DOHH2 (cell line): ENCODE data around the gene ZG16.

Experiments used
- H3F3A ChIP-seq: fragments of 200-600 bp; sonication (generic), shearing (Covaris generic); 2 replicates; pipeline ENCODE4 v1.6.0; 2016; ENCODE audit warnings: antibody characterized with exemption, mild to moderate bottlenecking; ENCODE audit not compliant: control insufficient read depth, insufficient read depth
- H3K27ac ChIP-seq: fragments of 200-600 bp; sonication (generic); 2 replicates; pipeline ENCODE4 v1.5.1; 2014; ENCODE audit warnings: low read depth, mild to moderate bottlenecking, low read length, moderate library complexity
- H3K27me3 ChIP-seq: fragments of 200-600 bp; sonication (generic); 2 replicates; pipeline ENCODE4 v1.6.1; 2014; ENCODE audit warnings: mild to moderate bottlenecking, low read length, mixed read lengths; ENCODE audit not compliant: control insufficient read depth
- H3K36me3 ChIP-seq: fragments of 200-600 bp; sonication (generic); 2 replicates; pipeline ENCODE4 v1.6.1; 2014; ENCODE audit warnings: mild to moderate bottlenecking, low read length, moderate library complexity, mixed read lengths; ENCODE audit not compliant: control insufficient read depth
- H3K4me1 ChIP-seq: fragments of 200-600 bp; sonication (generic); 2 replicates; pipeline ENCODE4 v1.6.1; 2014; ENCODE audit warnings: mild to moderate bottlenecking, low read length, mixed read lengths; ENCODE audit not compliant: control insufficient read depth
- H3K4me2 ChIP-seq: fragments of 200-600 bp; sonication (generic); 2 replicates; pipeline ENCODE4 v1.6.0; 2014; ENCODE audit warnings: mild to moderate bottlenecking, low read length, moderate library complexity
- H3K4me3 ChIP-seq: fragments of 200-600 bp; sonication (generic); 2 replicates; pipeline ENCODE4 v1.5.1; 2014; ENCODE audit warnings: mild to moderate bottlenecking, low read length, mixed read lengths
- H3K79me2 ChIP-seq: fragments of 200-600 bp; sonication (generic); 2 replicates; pipeline ENCODE4 v1.6.1; 2014; ENCODE audit warnings: mild to moderate bottlenecking, low read length, mixed read lengths; ENCODE audit not compliant: control insufficient read depth
- H3K9me2 ChIP-seq: fragments of 200-600 bp; sonication (generic); replicated peaks from 2 replicates; pipeline ENCODE4 v1.6.1; 2014; ENCODE audit warnings: mild to moderate bottlenecking, low read length, mixed read lengths; ENCODE audit not compliant: control insufficient read depth
- H3K9me3 ChIP-seq: fragments of 200-600 bp; sonication (generic); 2 replicates; pipeline ENCODE4 v1.6.1; 2014; ENCODE audit warnings: antibody characterized with exemption, low read length, mixed read lengths; ENCODE audit not compliant: control insufficient read depth, insufficient read depth
- H4K20me1 ChIP-seq: fragments of 200-600 bp; sonication (generic); 2 replicates; pipeline ENCODE4 v1.6.0; 2014; ENCODE audit warnings: low read depth, mild to moderate bottlenecking, antibody characterized with exemption, low read length, moderate library complexity; ENCODE audit not compliant: control insufficient read depth, insufficient read depth
- EZH2phosphoT487 ChIP-seq: fragments of 200-600 bp; sonication (generic); IDR thresholded peaks from 2 replicates; pipeline ENCODE4 v1.6.1; 2017; ENCODE audit warnings: borderline replicate concordance, mild to moderate bottlenecking, antibody characterized with exemption, low read length, moderate library complexity, mixed read lengths
- TF ChIP-seq, protein P1 (sequence below): fragments of 200-600 bp; sonication (generic); IDR thresholded peaks from one replicate; pipeline ENCODE4 v1.5.1; 2014; ENCODE audit warnings: antibody characterized with exemption, mild to moderate bottlenecking, low read depth, low read length; ENCODE audit not compliant: poor library complexity, severe bottlenecking

The ZG16 gene

DNA sequence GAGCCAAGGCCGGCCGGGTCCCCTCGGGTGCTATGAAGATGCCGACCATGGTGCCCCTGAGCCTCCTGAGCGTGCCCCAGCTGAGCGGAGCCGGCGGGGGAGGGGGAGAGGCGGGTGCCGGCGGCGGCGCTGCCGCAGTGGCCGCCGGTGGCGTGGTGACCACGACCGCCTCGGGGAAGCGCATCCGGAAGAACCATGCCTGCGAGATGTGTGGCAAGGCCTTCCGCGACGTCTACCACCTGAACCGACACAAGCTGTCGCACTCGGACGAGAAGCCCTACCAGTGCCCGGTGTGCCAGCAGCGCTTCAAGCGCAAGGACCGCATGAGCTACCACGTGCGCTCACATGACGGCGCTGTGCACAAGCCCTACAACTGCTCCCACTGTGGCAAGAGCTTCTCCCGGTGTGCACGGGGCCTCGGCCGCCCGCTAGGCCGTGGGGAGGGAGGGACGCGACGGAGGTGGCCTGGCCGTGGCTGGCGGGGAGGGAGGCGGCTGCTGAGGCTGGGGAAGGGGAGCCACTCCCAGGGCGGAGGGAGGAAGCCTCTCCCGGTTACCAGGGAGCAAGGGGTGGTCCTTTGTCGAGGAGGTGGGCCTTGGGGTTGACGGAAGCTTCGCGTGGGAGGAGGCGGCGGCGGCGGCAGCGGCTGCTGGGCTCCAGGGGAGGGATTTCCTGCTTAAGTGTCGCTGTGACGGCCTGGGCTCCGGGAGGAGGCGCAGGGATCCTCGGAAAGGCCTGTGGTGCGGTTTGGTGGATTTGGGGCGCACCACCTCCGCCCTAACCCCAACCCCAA, 29.6 kb downstream of the ZG16 start:
- H3K36me3 ChIP-seq = peaks cover 64% of the 10 kb centered on the region
- H3K9me3 ChIP-seq = no peaks in the 10 kb centered on the region
- TF ChIP-seq, protein P1, sequence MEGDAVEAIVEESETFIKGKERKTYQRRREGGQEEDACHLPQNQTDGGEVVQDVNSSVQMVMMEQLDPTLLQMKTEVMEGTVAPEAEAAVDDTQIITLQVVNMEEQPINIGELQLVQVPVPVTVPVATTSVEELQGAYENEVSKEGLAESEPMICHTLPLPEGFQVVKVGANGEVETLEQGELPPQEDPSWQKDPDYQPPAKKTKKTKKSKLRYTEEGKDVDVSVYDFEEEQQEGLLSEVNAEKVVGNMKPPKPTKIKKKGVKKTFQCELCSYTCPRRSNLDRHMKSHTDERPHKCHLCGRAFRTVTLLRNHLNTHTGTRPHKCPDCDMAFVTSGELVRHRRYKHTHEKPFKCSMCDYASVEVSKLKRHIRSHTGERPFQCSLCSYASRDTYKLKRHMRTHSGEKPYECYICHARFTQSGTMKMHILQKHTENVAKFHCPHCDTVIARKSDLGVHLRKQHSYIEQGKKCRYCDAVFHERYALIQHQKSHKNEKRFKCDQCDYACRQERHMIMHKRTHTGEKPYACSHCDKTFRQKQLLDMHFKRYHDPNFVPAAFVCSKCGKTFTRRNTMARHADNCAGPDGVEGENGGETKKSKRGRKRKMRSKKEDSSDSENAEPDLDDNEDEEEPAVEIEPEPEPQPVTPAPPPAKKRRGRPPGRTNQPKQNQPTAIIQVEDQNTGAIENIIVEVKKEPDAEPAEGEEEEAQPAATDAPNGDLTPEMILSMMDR = peak; percentile 56
- no peak for TF ChIP-seq EZH2phosphoT487
- H3K9me2 ChIP-seq = no peaks in the 10 kb centered on the region
- peak overlapping the region; percentile 97 for H3K4me2 ChIP-seq
- peaks cover 70% of the 10 kb centered on the region for H3K4me1 ChIP-seq
- H3K79me2 ChIP-seq = peaks cover 30% of the 10 kb centered on the region
- no peaks in the 10 kb centered on the region for H3K27me3 ChIP-seq
- H4K20me1 ChIP-seq = peaks cover 24% of the 10 kb centered on the region
- H3F3A ChIP-seq = peaks cover 30% of the 10 kb centered on the region
- peak overlapping the region; percentile 89 for H3K27ac ChIP-seq
- H3K4me3 ChIP-seq = peak overlapping the region; percentile 97

- H3K79me2 ChIP-seq = peaks cover 30% of the 10 kb centered on the region
- TF ChIP-seq EZH2phosphoT487 = no peak
- TF ChIP-seq, protein P1 = no peak
- H3K4me2 ChIP-seq = peak overlapping the region; percentile 97
- H3K27me3 ChIP-seq = no peaks in the 10 kb centered on the region
- H3K27ac ChIP-seq = peak overlapping the region; percentile 89
- peaks cover 24% of the 10 kb centered on the region for H4K20me1 ChIP-seq
- H3K9me3 ChIP-seq = no peaks in the 10 kb centered on the region
- H3K9me2 ChIP-seq = no peaks in the 10 kb centered on the region
- H3K4me3 ChIP-seq = peak overlapping the region; percentile 97
- H3K4me1 ChIP-seq = peaks cover 70% of the 10 kb centered on the region
- peaks cover 57% of the 10 kb centered on the region for H3K36me3 ChIP-seq
- H3F3A ChIP-seq = peaks cover 27% of the 10 kb centered on the region
Observed at GRCh38 chr16:29808219-29808900, 30.3 kb downstream of the ZG16 start.

GRCh38 chr16:29809031-29809747, 31.1 kb downstream of the ZG16 start:
- H3K4me1 ChIP-seq = peaks cover 70% of the 10 kb centered on the region
- no peaks in the 10 kb centered on the region for H3K9me2 ChIP-seq
- peak overlapping the region; percentile 97 for H3K4me3 ChIP-seq
- no peak overlapping the region for H3K27ac ChIP-seq
- H3K4me2 ChIP-seq = peak overlapping the region; percentile 97
- TF ChIP-seq, protein P1 = no peak
- no peak for TF ChIP-seq EZH2phosphoT487
- no peaks in the 10 kb centered on the region for H3K27me3 ChIP-seq
- peaks cover 19% of the 10 kb centered on the region for H3F3A ChIP-seq
- H3K79me2 ChIP-seq = peaks cover 30% of the 10 kb centered on the region
- H4K20me1 ChIP-seq = peaks cover 24% of the 10 kb centered on the region
- H3K36me3 ChIP-seq = peaks cover 49% of the 10 kb centered on the region
- no peaks in the 10 kb centered on the region for H3K9me3 ChIP-seq
